ENCODE results near the gene AAMDC. TPM values are rescaled to one million over a fixed set of nuclear protein-coding genes. Genes with fewer than 3 reads are reported as not detected.

Gene AAMDC
- total RNA-seq, 1 experiment from 2014 or later: 11.7 TPM

DNA sequence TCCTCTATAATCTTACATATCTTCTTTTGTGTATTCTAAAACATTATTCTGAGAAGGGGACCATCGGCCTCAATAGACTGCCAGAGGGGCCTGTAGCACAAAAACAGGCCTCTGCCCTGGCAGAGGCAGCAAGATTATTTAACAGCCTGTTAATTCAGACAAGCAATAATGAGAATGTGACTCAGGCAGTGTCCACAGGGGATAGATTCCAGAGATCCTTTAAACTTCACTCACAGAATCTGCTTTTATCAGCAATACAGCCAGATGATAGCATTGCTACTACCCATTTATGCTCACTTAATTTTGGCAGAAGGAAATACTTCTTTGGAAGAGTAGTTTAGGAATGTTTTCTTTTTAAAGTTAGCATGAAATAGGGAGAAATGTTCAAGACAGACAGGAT, 44.9 kb downstream of the AAMDC start:
- no peaks in the 10 kb centered on the region for H3K9me3 Mint-ChIP-seq (ENCODE audit: low read depth, unreplicated experiment)
- no peaks in the 10 kb centered on the region for H3K27me3 Mint-ChIP-seq (ENCODE audit: unreplicated experiment)
- no peak overlapping the region for H3K27ac Mint-ChIP-seq (ENCODE audit: unreplicated experiment)
- intact Hi-C loops (cut with micrococcal nuclease; ENCODE audit: unreplicated experiment): no loop called here
- CTCF ChIA-PET: no interaction called here
- no peaks in the 10 kb centered on the region for H3K4me1 Mint-ChIP-seq (ENCODE audit: low read depth, unreplicated experiment)
- DNase-seq: no peak
- BruUV-seq (replicated peaks): no TSS peak
- TF ChIP-seq, protein P1, sequence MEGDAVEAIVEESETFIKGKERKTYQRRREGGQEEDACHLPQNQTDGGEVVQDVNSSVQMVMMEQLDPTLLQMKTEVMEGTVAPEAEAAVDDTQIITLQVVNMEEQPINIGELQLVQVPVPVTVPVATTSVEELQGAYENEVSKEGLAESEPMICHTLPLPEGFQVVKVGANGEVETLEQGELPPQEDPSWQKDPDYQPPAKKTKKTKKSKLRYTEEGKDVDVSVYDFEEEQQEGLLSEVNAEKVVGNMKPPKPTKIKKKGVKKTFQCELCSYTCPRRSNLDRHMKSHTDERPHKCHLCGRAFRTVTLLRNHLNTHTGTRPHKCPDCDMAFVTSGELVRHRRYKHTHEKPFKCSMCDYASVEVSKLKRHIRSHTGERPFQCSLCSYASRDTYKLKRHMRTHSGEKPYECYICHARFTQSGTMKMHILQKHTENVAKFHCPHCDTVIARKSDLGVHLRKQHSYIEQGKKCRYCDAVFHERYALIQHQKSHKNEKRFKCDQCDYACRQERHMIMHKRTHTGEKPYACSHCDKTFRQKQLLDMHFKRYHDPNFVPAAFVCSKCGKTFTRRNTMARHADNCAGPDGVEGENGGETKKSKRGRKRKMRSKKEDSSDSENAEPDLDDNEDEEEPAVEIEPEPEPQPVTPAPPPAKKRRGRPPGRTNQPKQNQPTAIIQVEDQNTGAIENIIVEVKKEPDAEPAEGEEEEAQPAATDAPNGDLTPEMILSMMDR (IDR thresholded peaks at IDR 0.05; ENCODE audit: unreplicated experiment): no peak
- peaks cover 6% of the 10 kb centered on the region for H3K36me3 Mint-ChIP-seq (ENCODE audit: insufficient read depth, unreplicated experiment)
- no peak overlapping the region for H3K4me3 Mint-ChIP-seq (ENCODE audit: low read depth, unreplicated experiment)

DNA sequence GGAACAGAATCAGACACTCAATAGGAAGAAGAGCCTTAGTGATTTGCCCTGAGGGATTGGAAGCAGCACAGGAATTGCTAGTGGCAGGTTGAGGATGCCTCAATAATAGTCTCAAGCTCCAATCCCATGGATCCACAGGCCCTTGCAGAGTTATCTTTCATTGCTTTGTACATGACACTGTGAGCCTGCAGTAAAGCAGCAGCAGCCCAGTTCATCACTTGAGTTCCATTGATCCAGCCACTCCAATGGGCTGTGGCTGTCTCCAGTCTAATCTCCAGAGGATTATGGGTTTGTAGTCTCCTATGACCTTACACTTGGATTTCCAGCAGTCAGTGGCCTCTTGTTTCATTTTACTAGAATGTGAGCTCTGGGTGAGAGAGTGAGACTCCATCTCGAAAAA, 45.4 kb downstream of the AAMDC start:
- H3K36me3 Mint-ChIP-seq (ENCODE audit: insufficient read depth, unreplicated experiment): peaks cover 6% of the 10 kb centered on the region
- no TSS peak for BruUV-seq (replicated peaks)
- no peak for DNase-seq
- intact Hi-C loops (cut with micrococcal nuclease; ENCODE audit: unreplicated experiment): no loop called here
- no peaks in the 10 kb centered on the region for H3K27me3 Mint-ChIP-seq (ENCODE audit: unreplicated experiment)
- no peaks in the 10 kb centered on the region for H3K4me1 Mint-ChIP-seq (ENCODE audit: low read depth, unreplicated experiment)
- TF ChIP-seq, protein P1 (IDR thresholded peaks at IDR 0.05; ENCODE audit: unreplicated experiment): no peak
- H3K4me3 Mint-ChIP-seq (ENCODE audit: low read depth, unreplicated experiment): no peak overlapping the region
- CTCF ChIA-PET: no interaction called here
- no peak overlapping the region for H3K27ac Mint-ChIP-seq (ENCODE audit: unreplicated experiment)
- H3K9me3 Mint-ChIP-seq (ENCODE audit: low read depth, unreplicated experiment): no peaks in the 10 kb centered on the region

DNA sequence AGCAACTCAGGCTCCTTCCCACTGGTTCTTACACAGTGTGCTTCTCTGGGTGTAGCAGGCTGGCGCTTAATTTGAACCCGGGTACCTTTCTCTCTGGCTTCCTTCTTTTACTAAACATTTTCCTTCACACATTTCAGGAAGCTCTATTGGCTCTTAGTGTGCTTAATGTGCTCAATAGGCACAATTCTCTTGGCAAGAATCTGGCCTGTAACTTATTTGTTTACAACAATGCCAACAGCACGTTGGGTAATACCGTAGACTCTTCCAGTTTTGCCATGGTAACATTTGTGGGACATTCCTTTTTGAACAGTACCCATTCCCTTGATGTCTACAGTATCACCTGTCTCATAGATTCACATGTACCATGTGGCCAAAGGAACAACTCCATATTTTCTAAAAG, 47.8 kb downstream of the AAMDC start:
- no peak for DNase-seq
- CTCF ChIA-PET: interaction anchor here (0.9 kb wide), 1 partner anchor 10 kb away, joined by 5 read pairs; no protein-coding TSS in a partner anchor
- intact Hi-C loops (cut with micrococcal nuclease; ENCODE audit: unreplicated experiment): no loop called here
- no peak overlapping the region for H3K27ac Mint-ChIP-seq (ENCODE audit: unreplicated experiment)
- H3K9me3 Mint-ChIP-seq (ENCODE audit: low read depth, unreplicated experiment): no peaks in the 10 kb centered on the region
- H3K27me3 Mint-ChIP-seq (ENCODE audit: unreplicated experiment): no peaks in the 10 kb centered on the region
- no peak overlapping the region for H3K4me3 Mint-ChIP-seq (ENCODE audit: low read depth, unreplicated experiment)
- H3K4me1 Mint-ChIP-seq (ENCODE audit: low read depth, unreplicated experiment): no peaks in the 10 kb centered on the region
- TF ChIP-seq, protein P1 (IDR thresholded peaks at IDR 0.05; ENCODE audit: unreplicated experiment): no peak
- BruUV-seq (replicated peaks): no TSS peak
- H3K36me3 Mint-ChIP-seq (ENCODE audit: insufficient read depth, unreplicated experiment): peaks cover 6% of the 10 kb centered on the region

DNA sequence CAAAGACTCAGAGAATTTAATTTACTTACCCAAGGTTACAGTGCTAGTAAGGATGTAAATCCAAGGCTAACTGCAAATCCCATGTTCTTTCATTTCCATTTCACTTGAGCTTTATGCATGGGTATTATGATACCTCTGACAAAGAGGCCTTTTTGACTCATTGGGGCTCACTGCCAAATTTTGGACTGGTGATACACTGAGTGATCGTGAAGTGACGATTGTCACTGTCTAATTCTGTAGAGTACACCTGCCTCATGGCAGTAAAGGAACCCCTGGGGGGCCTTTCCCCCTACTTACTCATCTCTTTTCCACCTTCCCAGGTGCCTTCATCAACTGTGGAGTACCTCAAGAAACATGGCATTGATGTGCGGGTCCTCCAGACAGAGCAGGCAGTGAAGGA, 50.9 kb downstream of the AAMDC start:
- intact Hi-C loops (cut with micrococcal nuclease; ENCODE audit: unreplicated experiment): no loop called here
- Mint-ChIP-seq H3K4me3 (ENCODE audit: low read depth, unreplicated experiment) (no peak overlapping the region), H3K27me3 (ENCODE audit: unreplicated experiment) (no peaks in the 10 kb centered on the region), H3K27ac (ENCODE audit: unreplicated experiment) (no peak overlapping the region), H3K36me3 (ENCODE audit: insufficient read depth, unreplicated experiment) (peaks cover 9% of the 10 kb centered on the region), H3K4me1 (ENCODE audit: low read depth, unreplicated experiment) (no peaks in the 10 kb centered on the region), H3K9me3 (ENCODE audit: low read depth, unreplicated experiment) (no peaks in the 10 kb centered on the region)
- CTCF ChIA-PET: no interaction called here
- no TSS peak for BruUV-seq (replicated peaks)
- TF ChIP-seq, protein P1 (IDR thresholded peaks at IDR 0.05; ENCODE audit: unreplicated experiment): no peak
- DNase-seq: no peak
